Heart left ventricle (tissue), 16 donors: ENCODE results near the gene CCDC106. TPM values are rescaled to one million over a fixed set of nuclear protein-coding genes. Genes with fewer than 3 reads are reported as not detected.

Source experiments
- ATAC-seq, 4 donors: fragments of 200-7000 bp; cut with Tn5 transposase; one replicate each; pipeline ENCODE4 v1.9.1; 2020 to 2022; ENCODE audit warnings: moderate library complexity in 4 of 4, mild to moderate bottlenecking in 3 of 4, moderate number of reproducible peaks in 1 of 4
- DNase-seq, 5 donors: peaks; one replicate each; pipeline ENCODE4 v3.0.0-alpha.2; 2020
- H3K27ac ChIP-seq, 12 donors: fragments of 200-600 bp; sonication (generic) in 4 of 12; one replicate each; pipeline versions ENCODE4 v1.5.0 to v1.8.0; 2016 to 2022; ENCODE audit warnings: mild to moderate bottlenecking in 2 of 12
- H3K27me3 ChIP-seq, 9 donors: fragments of 200-600 bp; sonication (generic) in 2 of 9; one replicate each; pipeline versions ENCODE4 v1.5.1 to v1.8.0; 2016 to 2022; ENCODE audit warnings: mild to moderate bottlenecking in 3 of 9
- H3K36me3 ChIP-seq, 9 donors: fragments of 200-600 bp; sonication (generic) in 2 of 9; one replicate each; pipeline versions ENCODE4 v1.5.0 to v1.8.0; 2018 to 2022; ENCODE audit warnings: mild to moderate bottlenecking in 2 of 9
- H3K4me1 ChIP-seq, 12 donors: fragments of 200-600 bp; sonication (generic) in 4 of 12; one replicate each; pipeline versions ENCODE4 v1.5.0 to v1.8.0; 2016 to 2022; ENCODE audit warnings: mild to moderate bottlenecking in 3 of 12
- H3K4me3 ChIP-seq, 12 donors: fragments of 200-600 bp; sonication (generic) in 4 of 12; one replicate each; pipeline versions ENCODE4 v1.5.0 to v1.8.0; 2017 to 2022; ENCODE audit warnings: mild to moderate bottlenecking in 9 of 12, moderate library complexity in 4 of 12
- H3K9me3 ChIP-seq, 12 donors: fragments of 200-600 bp; sonication (generic) in 4 of 12; one replicate each; pipeline versions ENCODE4 v1.5.0 to v1.8.0; 2016 to 2022; ENCODE audit warnings: mild to moderate bottlenecking in 1 of 12
- POLR2A ChIP-seq, 2 donors: fragments of 450-650 bp; IDR thresholded peaks; one replicate each; pipeline ENCODE4 v1.6.1; 2017; ENCODE audit warnings: antibody characterized with exemption in 2 of 2, mild to moderate bottlenecking in 2 of 2, moderate library complexity in 2 of 2
- WGBS, 4 donors: extraction: QIAGEN DNeasy Blood & Tissue Kit in 2 of 4; methylation state at CpG; one replicate each; pipeline versions ENCODE4 v1.1.5 to v1.1.7; 2013 to 2018; 5-methylcytosine and 5-hydroxymethylcytosine counted together
- intact Hi-C, 10 donors: fragments of 100-400 bp; cut with DNase I; formaldehyde crosslinking; loops; one replicate each; pipeline versions ENCODE4 v1.11.1 to v1.14.2; 2022
- polyA plus RNA-seq, 2 donors: library from polyadenylated mRNA; stranded (reverse); fragments of 200-250 nt; gene quantifications; one replicate each; pipeline ENCODE4 v1.2.3, GENCODE V29; 2013
- total RNA-seq, 9 donors: library from RNA; depleted of rRNA in 2 of 9; stranded (reverse); fragments of >200 nt in 2 of 9; fragmentation: NEBNext Ultra II Directional in 3 of 9; extraction: Animal tissue kit (Norgen Biotek cat#: 25700) in 3 of 9; gene quantifications; one replicate each; pipeline versions ENCODE4 v1.1.0 to v1.2.4, GENCODE V29; 2016 to 2023
- TF ChIP-seq, protein P1 (sequence below), 12 donors: fragments of 200-600 bp; sonication (generic) in 4 of 12; IDR thresholded peaks; one replicate each; pipeline versions ENCODE4 v1.5.0 to v1.8.0; 2018 to 2022; ENCODE audit warnings: antibody characterized with exemption in 12 of 12, mild to moderate bottlenecking in 5 of 12
- donor health status: ischemic (EF 13 %, LVEDD 7.1; RV severe dilation, severe dysfunction).
- donor health status: healthy with polysubstance abuse.
- donor health status: DM: no; HTN: yes; CAD: no.
- donor health status: DM: no; HTN: no; CAD: no.
- donor health status: ischemic (EF 25% LVEDD 6.9; RV normal size, moderate dysfunction).
- donor health status: ischemic (EF 25% LVEDD 5.7; RV mildly dilated, moderate dysfunction).
- donor health status: healthy.
- donor health status: DM: yes; HTN: yes; CAD: no.
- donor health status: ischemic (EF 35%, LVEDD 5.7; RV mildly dilated, moderate dysfunction).
- donor health status: nonischemic (EF 11% LVEDD 7.7; RV severe dilation, severe dysfunction).
- donor health status: DM: yes; HTN: yes; CAD: no.
- donor health status: PGD.
- donor health status: ischemic (EF 29% LVEDD 5.4; RV normal size, mild dysfunction).
- donor health status: nonischemic (EF 23%, LVEDD 6.1; RV moderate dilation, normal function).

The CCDC106 gene
- total and polyA plus RNA-seq, 11 donors, result 11.7 to 27.7 (median 16.5) TPM

DNA sequence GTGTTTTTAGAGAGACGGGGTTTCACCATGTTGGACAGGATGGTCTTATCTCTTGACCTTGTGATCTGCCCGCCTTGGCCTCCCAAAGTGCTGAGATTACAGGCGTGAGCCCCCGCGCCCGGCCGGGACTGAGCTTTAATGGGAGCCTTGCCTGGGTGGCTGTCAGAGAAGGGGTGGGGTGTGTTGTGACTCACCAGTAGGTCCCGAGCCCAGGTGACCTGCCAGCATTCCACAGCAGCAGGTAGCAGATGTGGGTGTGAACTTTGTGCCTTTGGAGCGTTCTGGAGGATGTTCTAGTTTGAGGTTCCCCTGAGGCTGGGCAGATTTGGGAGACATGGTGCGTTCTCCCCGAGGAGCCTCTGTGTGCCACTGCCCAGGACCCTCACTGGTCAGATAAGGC, 19.9 kb downstream of the CCDC106 start:
- DNase-seq, result no peak
- TF ChIP-seq, protein P1, sequence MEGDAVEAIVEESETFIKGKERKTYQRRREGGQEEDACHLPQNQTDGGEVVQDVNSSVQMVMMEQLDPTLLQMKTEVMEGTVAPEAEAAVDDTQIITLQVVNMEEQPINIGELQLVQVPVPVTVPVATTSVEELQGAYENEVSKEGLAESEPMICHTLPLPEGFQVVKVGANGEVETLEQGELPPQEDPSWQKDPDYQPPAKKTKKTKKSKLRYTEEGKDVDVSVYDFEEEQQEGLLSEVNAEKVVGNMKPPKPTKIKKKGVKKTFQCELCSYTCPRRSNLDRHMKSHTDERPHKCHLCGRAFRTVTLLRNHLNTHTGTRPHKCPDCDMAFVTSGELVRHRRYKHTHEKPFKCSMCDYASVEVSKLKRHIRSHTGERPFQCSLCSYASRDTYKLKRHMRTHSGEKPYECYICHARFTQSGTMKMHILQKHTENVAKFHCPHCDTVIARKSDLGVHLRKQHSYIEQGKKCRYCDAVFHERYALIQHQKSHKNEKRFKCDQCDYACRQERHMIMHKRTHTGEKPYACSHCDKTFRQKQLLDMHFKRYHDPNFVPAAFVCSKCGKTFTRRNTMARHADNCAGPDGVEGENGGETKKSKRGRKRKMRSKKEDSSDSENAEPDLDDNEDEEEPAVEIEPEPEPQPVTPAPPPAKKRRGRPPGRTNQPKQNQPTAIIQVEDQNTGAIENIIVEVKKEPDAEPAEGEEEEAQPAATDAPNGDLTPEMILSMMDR (IDR thresholded peaks at IDR 0.05), result no peak
- TF ChIP-seq POLR2A (IDR thresholded peaks at IDR 0.05), result no peak
- Histone ChIP-seq H3K27ac (no peak overlapping the region), H3K4me1 (peaks cover 0 to 34% (median 0%) of the 10 kb centered on the region in 12 donors), H3K36me3 (peaks cover 0 to 95% (median 87%) of the 10 kb centered on the region in 9 donors), H3K4me3 (no peak overlapping the region), H3K27me3 (no peaks in the 10 kb centered on the region), H3K9me3 (no peaks in the 10 kb centered on the region)
- no peak for ATAC-seq
- WGBS, 4 donors, result 56 to 60% (median 59%) methylated on average over 10 to 11 of the region's 11 CpGs
- intact Hi-C loops, result no loop called here

DNA sequence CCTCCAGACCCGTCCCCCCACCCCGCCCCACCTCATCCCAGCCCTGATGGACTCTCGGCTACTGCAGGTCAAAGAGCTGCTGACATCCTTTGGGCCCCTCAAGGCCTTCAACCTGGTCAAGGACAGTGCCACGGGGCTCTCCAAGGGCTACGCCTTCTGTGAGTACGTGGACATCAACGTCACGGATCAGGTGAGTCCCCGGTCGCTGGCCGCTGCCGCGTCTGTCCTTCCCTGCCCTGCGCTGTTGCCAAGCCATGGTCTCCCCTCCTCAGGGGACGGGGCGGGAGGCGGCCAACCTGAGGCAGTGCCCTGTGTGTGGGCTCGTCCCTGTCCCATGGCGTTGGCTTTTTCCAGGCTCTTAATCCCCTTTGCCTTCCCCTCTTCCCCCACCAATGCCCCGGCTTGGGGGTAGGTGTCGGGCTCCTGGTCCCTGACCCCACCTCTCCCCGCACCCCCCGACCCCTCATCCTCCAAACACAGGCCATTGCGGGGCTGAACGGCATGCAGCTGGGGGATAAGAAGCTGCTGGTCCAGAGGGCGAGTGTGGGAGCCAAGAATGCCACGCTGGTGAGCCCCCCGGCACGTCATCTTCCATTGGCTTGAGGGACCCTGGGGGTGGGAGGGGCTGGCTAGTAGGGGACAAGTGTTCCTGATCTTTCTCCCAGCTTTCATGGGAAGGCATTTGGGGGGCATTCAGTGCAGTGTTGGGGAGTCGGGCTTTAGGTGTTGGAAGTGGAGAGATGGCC, 20.8 kb downstream of the CCDC106 start:
- ATAC-seq, result no peak
- DNase-seq, result no peak
- TF ChIP-seq, protein P1 (IDR thresholded peaks at IDR 0.05), result no peak
- intact Hi-C loops, result no loop called here
- WGBS, 4 donors, result 86 to 90% (median 87%) methylated on average over 28 to 30 of the region's 30 CpGs
- peaks cover 0 to 37% (median 2%) of the 10 kb centered on the region in 12 donors for H3K4me1 ChIP-seq
- no peaks in the 10 kb centered on the region for H3K9me3 ChIP-seq
- H3K36me3 ChIP-seq, result peaks cover 0 to 94% (median 85%) of the 10 kb centered on the region in 9 donors
- H3K4me3 ChIP-seq, result no peak overlapping the region
- H3K27ac ChIP-seq, result no peak overlapping the region
- no peaks in the 10 kb centered on the region for H3K27me3 ChIP-seq

DNA sequence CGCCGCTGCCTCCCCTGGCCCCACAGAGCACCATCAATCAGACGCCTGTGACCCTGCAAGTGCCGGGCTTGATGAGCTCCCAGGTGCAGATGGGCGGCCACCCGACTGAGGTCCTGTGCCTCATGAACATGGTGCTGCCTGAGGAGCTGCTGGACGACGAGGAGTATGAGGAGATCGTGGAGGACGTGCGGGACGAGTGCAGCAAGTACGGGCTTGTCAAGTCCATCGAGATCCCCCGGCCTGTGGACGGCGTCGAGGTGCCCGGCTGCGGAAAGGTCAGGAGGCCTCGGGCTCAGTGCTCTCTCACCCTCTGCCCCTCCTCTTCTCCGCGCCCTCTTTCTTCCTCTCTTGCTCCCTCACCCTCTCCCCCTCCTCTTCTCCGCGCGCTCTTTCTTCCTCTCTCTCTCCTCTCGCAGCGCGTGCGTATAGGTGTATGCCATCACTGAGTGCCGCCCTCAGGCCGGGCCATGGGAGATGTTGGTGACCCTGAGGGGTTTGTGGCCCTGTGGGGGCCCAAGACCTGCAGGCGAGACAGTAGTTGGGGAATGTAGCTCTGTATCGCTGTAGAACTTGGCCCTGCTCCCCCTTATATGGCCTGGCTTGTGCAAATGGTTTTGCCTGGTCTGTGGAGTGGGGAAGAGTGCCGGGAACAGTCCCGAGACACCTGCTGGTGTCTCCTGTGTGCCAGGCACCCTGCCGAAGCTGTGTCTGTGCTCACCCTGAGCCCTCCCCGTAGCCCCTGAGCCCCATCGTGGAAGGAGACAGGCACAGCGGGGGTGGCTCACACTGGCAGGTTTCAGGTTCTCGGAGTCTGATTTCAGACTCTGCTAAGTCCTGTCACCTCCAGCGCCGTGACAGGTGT, 21.6 kb downstream of the CCDC106 start:
- WGBS, 4 donors, result 83 to 86% (median 85%) methylated on average over 39 to 43 of the region's 43 CpGs
- H3K36me3 ChIP-seq, result peaks cover 0 to 90% (median 77%) of the 10 kb centered on the region in 9 donors
- intact Hi-C loops, result no loop called here
- no peaks in the 10 kb centered on the region for H3K9me3 ChIP-seq
- no peak overlapping the region for H3K27ac ChIP-seq
- H3K27me3 ChIP-seq, result no peaks in the 10 kb centered on the region
- H3K4me3 ChIP-seq, result no peak overlapping the region
- ATAC-seq (no peak), DNase-seq (no peak)
- peaks cover 0 to 46% (median 7%) of the 10 kb centered on the region in 12 donors for H3K4me1 ChIP-seq
- no peak for TF ChIP-seq POLR2A (IDR thresholded peaks at IDR 0.05)
- TF ChIP-seq, protein P1 (IDR thresholded peaks at IDR 0.05), result no peak
